Gastrocnemius medialis (tissue), 4 donors: ENCODE data around the gene GALNT10.

ENCODE experiments used
- CTCF ChIP-seq, 5 experiments: fragments of 450-650 bp in 3 of 5; fragments of 200-600 bp in 2 of 5; sonication (generic) in 2 of 5; IDR thresholded peaks in 4 of 5; conservative IDR thresholded peaks in 1 of 5; 1 replicate in 4 of 5; 2 replicates in 1 of 5; pipeline ENCODE4 v1.5.1; 2016 to 2019; ENCODE audit warnings: antibody characterized with exemption in 5 of 5, mild to moderate bottlenecking in 3 of 5, moderate library complexity in 3 of 5
- POLR2A ChIP-seq, 2 donors: fragments of 450-650 bp; IDR thresholded peaks; one replicate each; pipeline ENCODE4 v1.6.1; 2017; ENCODE audit warnings: antibody characterized with exemption in 2 of 2, mild to moderate bottlenecking in 2 of 2, moderate library complexity in 2 of 2

GRCh38 chr5:154274828-154275185, 84.3 kb downstream of the GALNT10 start:
- TF ChIP-seq CTCF (IDR thresholded peaks at IDR 0.05 in 4 of 5, conservative IDR thresholded peaks at IDR 0.05 in 1 of 5) (no peak), POLR2A (IDR thresholded peaks at IDR 0.05) (no peak)
